Keratinocyte (primary cell): ENCODE measurements around the gene COMMD3. TPM values are rescaled to one million over a fixed set of nuclear protein-coding genes. Genes with fewer than 3 reads are reported as not detected.

Experiments
- DNase-seq: peaks from one replicate; pipeline ENCODE4 v3.0.0-alpha.2; 2011; ENCODE audit warnings: low read depth, missing footprints, low spot score
- FAIRE-seq: peaks from 2 replicates; lab custom pipeline; 2011; peaks lifted over from hg19 to GRCh38; lab: Jason Lieb, UNC
- H2AFZ ChIP-seq: 2 replicates; pipeline ENCODE4 v1.6.0; 2012; ENCODE audit warnings: low read length, control low read depth, inconsistent platforms; ENCODE audit not compliant: control insufficient read depth
- H3K27ac ChIP-seq: 2 replicates; pipeline ENCODE4 v1.5.1; 2011; ENCODE audit warnings: low read length; ENCODE audit not compliant: control insufficient read depth, insufficient read depth
- H3K27me3 ChIP-seq: 3 replicates; pipeline ENCODE4 v1.6.0; 2011; ENCODE audit warnings: low read length; ENCODE audit not compliant: control insufficient read depth, insufficient read depth; ENCODE audit errors: extremely low read depth
- H3K36me3 ChIP-seq, 2 experiments: 2 replicates in 1 of 2; 3 replicates in 1 of 2; pipeline ENCODE4 v1.5.1; 2011; ENCODE audit warnings: low read length in 2 of 2, mild to moderate bottlenecking in 1 of 2; ENCODE audit not compliant: control insufficient read depth in 2 of 2, insufficient read depth in 2 of 2; ENCODE audit errors: extremely low read depth in 1 of 2
- H3K4me1 ChIP-seq: 3 replicates; pipeline ENCODE4 v1.5.1; 2011; ENCODE audit warnings: low read length; ENCODE audit not compliant: control insufficient read depth, insufficient read depth; ENCODE audit errors: extremely low read depth
- H3K4me2 ChIP-seq: 3 replicates; pipeline ENCODE4 v1.6.0; 2011; ENCODE audit warnings: low read depth, low read length; ENCODE audit not compliant: control insufficient read depth, insufficient read depth; ENCODE audit errors: extremely low read depth
- H3K4me3 ChIP-seq, 3 experiments: fragments of 200-600 bp in 1 of 3; sonication (generic) in 1 of 3; 2 replicates in 2 of 3; 3 replicates in 1 of 3; pipeline ENCODE4 v1.5.1; 2011 to 2016; ENCODE audit warnings: low read length in 3 of 3, mild to moderate bottlenecking in 3 of 3, control low read depth in 2 of 3, inconsistent platforms in 1 of 3, low read depth in 1 of 3, mixed read lengths in 1 of 3, mixed run types in 1 of 3, moderate library complexity in 1 of 3; ENCODE audit not compliant: control insufficient read depth in 2 of 3, insufficient read depth in 2 of 3; ENCODE audit errors: extremely low read depth in 1 of 3
- H3K79me2 ChIP-seq: 2 replicates; pipeline ENCODE4 v1.6.0; 2012; ENCODE audit warnings: low read length; ENCODE audit not compliant: control insufficient read depth, insufficient read depth
- H3K9ac ChIP-seq: 3 replicates; pipeline ENCODE4 v1.6.0; 2011; ENCODE audit warnings: low read length; ENCODE audit not compliant: control insufficient read depth, insufficient read depth; ENCODE audit errors: extremely low read depth
- H3K9me1 ChIP-seq: 3 replicates; pipeline ENCODE4 v1.6.0; 2011; ENCODE audit warnings: low read length; ENCODE audit not compliant: control insufficient read depth, insufficient read depth; ENCODE audit errors: extremely low read depth
- H3K9me3 ChIP-seq: 2 replicates; pipeline ENCODE4 v1.5.1; 2012; ENCODE audit warnings: low read depth, low read length; ENCODE audit not compliant: control insufficient read depth
- H4K20me1 ChIP-seq: 3 replicates; pipeline ENCODE4 v1.6.0; 2011; ENCODE audit warnings: low read length; ENCODE audit not compliant: control insufficient read depth, insufficient read depth; ENCODE audit errors: extremely low read depth
- EZH2 ChIP-seq: IDR thresholded peaks from one replicate; pipeline ENCODE4 v1.6.1; 2012; ENCODE audit warnings: inconsistent platforms, mild to moderate bottlenecking, low read length, moderate library complexity
- dilution Hi-C: fragments of 300-500 bp; cut with MboI; formaldehyde crosslinking; loops from one replicate; pipeline ENCODE4 v1.7.0; 2020; ENCODE audit warnings: low sequenced_read_pairs; ENCODE audit not compliant: extremely low pct_ligation_motif_present
- polyA plus RNA-seq, 5 experiments: library from polyadenylated mRNA; depleted of rRNA in 3 of 5; stranded (reverse) in 3 of 5; stranded (forward) in 1 of 5; unstranded in 1 of 5; fragments of >200 nt; gene quantifications; 1 replicate in 1 of 5; 2 replicates in 3 of 5; 3 replicates in 1 of 5; pipeline versions ENCODE4 v1.2.1 to v1.2.3, GENCODE V29; 2011 to 2012; ENCODE audit warnings: missing spikeins in 2 of 5, low read depth in 1 of 5, low replicate concordance in 1 of 5
- TF ChIP-seq, protein P1 (sequence below), 3 experiments: IDR thresholded peaks in 1 of 3; conservative IDR thresholded peaks in 1 of 3; optimal IDR thresholded peaks in 1 of 3; 2 replicates in 2 of 3; 3 replicates in 1 of 3; pipeline versions ENCODE3 to v1.5.1; 2011; ENCODE audit warnings: low read length in 3 of 3, mild to moderate bottlenecking in 3 of 3, moderate library complexity in 2 of 3, control low read depth in 1 of 3, inconsistent platforms in 1 of 3; ENCODE audit not compliant: insufficient read depth in 2 of 3; ENCODE audit errors: extremely low read depth in 1 of 3

The COMMD3 gene
- polyA plus RNA-seq, 1 donor (not counting 4 experiments of a cell fraction or from before 2014, with no cell fraction given) = 59.5 TPM

DNA sequence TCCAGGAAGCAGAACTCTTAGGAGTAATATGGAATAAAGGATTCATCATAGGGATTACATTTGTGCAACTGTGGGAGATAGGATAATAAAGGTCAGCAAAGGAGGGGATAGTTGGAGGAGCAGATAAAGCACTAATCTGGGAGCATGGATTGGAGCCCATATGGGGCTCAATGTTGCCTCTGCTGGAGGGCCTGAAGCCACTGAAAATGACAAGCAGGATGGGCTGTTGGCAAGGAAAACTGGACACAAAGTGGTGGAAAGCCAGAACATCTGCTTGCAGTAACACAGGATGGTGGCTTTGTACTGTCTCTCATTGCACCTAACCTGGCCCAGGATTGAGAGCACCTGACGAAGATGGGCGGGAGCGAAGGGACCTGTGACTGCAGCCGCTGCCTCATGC lies 15.0 kb upstream of the COMMD3 start:
- FAIRE-seq (no peak), DNase-seq (no peak)
- Histone ChIP-seq H3K9me3 (no peaks in the 10 kb centered on the region), H2AFZ (no peak overlapping the region), H3K27ac (no peak overlapping the region), H3K4me1 (no peaks in the 10 kb centered on the region), H3K79me2 (no peaks in the 10 kb centered on the region), H3K4me2 (no peak overlapping the region), H3K4me3 (no peak overlapping the region), H4K20me1 (no peaks in the 10 kb centered on the region), H3K9ac (no peak overlapping the region), H3K27me3 (no peaks in the 10 kb centered on the region), H3K36me3 (no peaks in the 10 kb centered on the region), H3K9me1 (no peaks in the 10 kb centered on the region)
- TF ChIP-seq, protein P1, sequence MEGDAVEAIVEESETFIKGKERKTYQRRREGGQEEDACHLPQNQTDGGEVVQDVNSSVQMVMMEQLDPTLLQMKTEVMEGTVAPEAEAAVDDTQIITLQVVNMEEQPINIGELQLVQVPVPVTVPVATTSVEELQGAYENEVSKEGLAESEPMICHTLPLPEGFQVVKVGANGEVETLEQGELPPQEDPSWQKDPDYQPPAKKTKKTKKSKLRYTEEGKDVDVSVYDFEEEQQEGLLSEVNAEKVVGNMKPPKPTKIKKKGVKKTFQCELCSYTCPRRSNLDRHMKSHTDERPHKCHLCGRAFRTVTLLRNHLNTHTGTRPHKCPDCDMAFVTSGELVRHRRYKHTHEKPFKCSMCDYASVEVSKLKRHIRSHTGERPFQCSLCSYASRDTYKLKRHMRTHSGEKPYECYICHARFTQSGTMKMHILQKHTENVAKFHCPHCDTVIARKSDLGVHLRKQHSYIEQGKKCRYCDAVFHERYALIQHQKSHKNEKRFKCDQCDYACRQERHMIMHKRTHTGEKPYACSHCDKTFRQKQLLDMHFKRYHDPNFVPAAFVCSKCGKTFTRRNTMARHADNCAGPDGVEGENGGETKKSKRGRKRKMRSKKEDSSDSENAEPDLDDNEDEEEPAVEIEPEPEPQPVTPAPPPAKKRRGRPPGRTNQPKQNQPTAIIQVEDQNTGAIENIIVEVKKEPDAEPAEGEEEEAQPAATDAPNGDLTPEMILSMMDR (optimal IDR thresholded peaks at IDR 0.05 in 1 of 3, IDR thresholded peaks at IDR 0.05 in 1 of 3, conservative IDR thresholded peaks at IDR 0.05 in 1 of 3; ENCODE audit: extremely low read depth in 1 of 3, insufficient read depth in 2 of 3, low read length in 3 of 3) = no peak
- no peak for TF ChIP-seq EZH2
- dilution Hi-C loops = no loop called here

- TF ChIP-seq, protein P1 (optimal IDR thresholded peaks at IDR 0.05 in 1 of 3, IDR thresholded peaks at IDR 0.05 in 1 of 3, conservative IDR thresholded peaks at IDR 0.05 in 1 of 3; ENCODE audit: extremely low read depth in 1 of 3, insufficient read depth in 2 of 3, low read length in 3 of 3) = no peak
- no peak for TF ChIP-seq EZH2
- Histone ChIP-seq H3K9ac (no peak overlapping the region), H3K4me3 (no peak overlapping the region), H3K36me3 (no peaks in the 10 kb centered on the region), H3K27me3 (no peaks in the 10 kb centered on the region), H3K27ac (no peak overlapping the region), H3K9me3 (no peaks in the 10 kb centered on the region), H2AFZ (no peak overlapping the region), H3K4me1 (no peaks in the 10 kb centered on the region), H4K20me1 (no peaks in the 10 kb centered on the region), H3K79me2 (no peaks in the 10 kb centered on the region), H3K4me2 (no peak overlapping the region), H3K9me1 (no peaks in the 10 kb centered on the region)
- FAIRE-seq = no peak
- dilution Hi-C loops = no loop called here
- no peak for DNase-seq
Measured at GRCh38 chr10:22303461-22303860, 12.7 kb upstream of the COMMD3 start.
